DND-41 (cell line): ENCODE data around the gene KRTAP10-3.

ENCODE experiments used
- ATAC-seq: fragments of 200-7000 bp; cut with Tn5 transposase; 3 replicates; pipeline ENCODE4 v1.9.1; 2021; ENCODE audit warnings: low read depth; ENCODE audit not compliant: insufficient read depth
- DNase-seq: peaks from one replicate; pipeline ENCODE4 v3.0.0-alpha.2; 2020
- H2AFZ ChIP-seq: 2 replicates; pipeline ENCODE4 v1.6.0; 2012; ENCODE audit warnings: low read depth, low read length
- H3K27ac ChIP-seq: 2 replicates; pipeline ENCODE4 v1.5.1; 2012; ENCODE audit warnings: low read length, inconsistent platforms
- H3K27me3 ChIP-seq: fragments of 200-600 bp; sonication (generic); 2 replicates; pipeline ENCODE4 v1.6.0; 2012; ENCODE audit warnings: low read length, mild to moderate bottlenecking, inconsistent platforms; ENCODE audit not compliant: insufficient read depth, poor library complexity
- H3K36me3 ChIP-seq: 2 replicates; pipeline ENCODE4 v1.5.1; 2012; ENCODE audit warnings: low read length, inconsistent platforms; ENCODE audit not compliant: insufficient read depth
- H3K4me1 ChIP-seq: 2 replicates; pipeline ENCODE4 v1.5.1; 2012; ENCODE audit warnings: mild to moderate bottlenecking, low read length; ENCODE audit not compliant: insufficient read depth
- H3K4me2 ChIP-seq: 2 replicates; pipeline ENCODE4 v1.6.0; 2012; ENCODE audit warnings: mild to moderate bottlenecking, moderate library complexity, low read length, inconsistent platforms; ENCODE audit not compliant: insufficient read depth
- H3K4me3 ChIP-seq, 2 experiments: fragments of 200-600 bp in 1 of 2; shearing (Covaris generic) in 1 of 2; 2 replicates each; pipeline ENCODE4 v1.5.1; 2012 to 2016; ENCODE audit warnings: inconsistent platforms in 2 of 2, low read length in 2 of 2, mild to moderate bottlenecking in 2 of 2, low read depth in 1 of 2, moderate library complexity in 1 of 2
- H3K79me2 ChIP-seq: 2 replicates; pipeline ENCODE4 v1.6.0; 2012; ENCODE audit warnings: low read length, inconsistent platforms; ENCODE audit not compliant: insufficient read depth
- H3K9ac ChIP-seq: 2 replicates; pipeline ENCODE4 v1.6.0; 2012; ENCODE audit warnings: low read depth, mild to moderate bottlenecking, inconsistent platforms, low read length, moderate library complexity
- H3K9me3 ChIP-seq: 2 replicates; pipeline ENCODE4 v1.5.1; 2012; ENCODE audit warnings: low read length, moderate library complexity, mild to moderate bottlenecking, inconsistent platforms; ENCODE audit not compliant: insufficient read depth, severe bottlenecking
- H4K20me1 ChIP-seq: 2 replicates; pipeline ENCODE4 v1.6.0; 2012; ENCODE audit warnings: low read length; ENCODE audit not compliant: insufficient read depth
- CTCF ChIP-seq: IDR thresholded peaks from 2 replicates; pipeline ENCODE4 v1.5.1; 2012; ENCODE audit warnings: borderline replicate concordance, low read length, moderate library complexity, mild to moderate bottlenecking; ENCODE audit not compliant: poor library complexity, severe bottlenecking; ENCODE audit errors: extremely low read depth
- EZH2 ChIP-seq: IDR thresholded peaks from 3 replicates; pipeline ENCODE4 v1.6.1; 2012; ENCODE audit warnings: borderline replicate concordance, low read depth, mild to moderate bottlenecking, moderate library complexity, low read length, inconsistent platforms; ENCODE audit not compliant: severe bottlenecking

The KRTAP10-3 gene

GRCh38 chr21:44555200-44555875 is 3.3 kb downstream of the KRTAP10-3 start:
- H3K9ac ChIP-seq: no peak overlapping the region
- TF ChIP-seq CTCF (no peak), EZH2 (no peak)
- ATAC-seq (no peak), DNase-seq (no peak)
- H3K4me1 ChIP-seq: no peaks in the 10 kb centered on the region
- H3K27me3 ChIP-seq: no peaks in the 10 kb centered on the region
- H4K20me1 ChIP-seq: no peaks in the 10 kb centered on the region
- no peak overlapping the region for H2AFZ ChIP-seq
- H3K4me2 ChIP-seq: no peak overlapping the region
- no peaks in the 10 kb centered on the region for H3K9me3 ChIP-seq
- no peaks in the 10 kb centered on the region for H3K79me2 ChIP-seq
- H3K36me3 ChIP-seq: no peaks in the 10 kb centered on the region
- no peak overlapping the region for H3K4me3 ChIP-seq
- H3K27ac ChIP-seq: no peak overlapping the region

GRCh38 chr21:44552681-44553080 is 5.9 kb downstream of the KRTAP10-3 start:
- TF ChIP-seq EZH2: no peak
- no peak for TF ChIP-seq CTCF
- ATAC-seq: no peak
- 0 out of 2 replicates have a peak, but pooled peaks cover 3% of the 10 kb centered on the region for H4K20me1 ChIP-seq
- H3K4me2 ChIP-seq: no peak overlapping the region
- H3K4me1 ChIP-seq: no peaks in the 10 kb centered on the region
- DNase-seq: no peak
- no peak overlapping the region for H2AFZ ChIP-seq
- no peaks in the 10 kb centered on the region for H3K27me3 ChIP-seq
- no peak overlapping the region for H3K4me3 ChIP-seq
- H3K79me2 ChIP-seq: no peaks in the 10 kb centered on the region
- H3K9me3 ChIP-seq: no peaks in the 10 kb centered on the region
- no peak overlapping the region for H3K27ac ChIP-seq
- no peak overlapping the region for H3K9ac ChIP-seq
- no peaks in the 10 kb centered on the region for H3K36me3 ChIP-seq

GRCh38 chr21:44552136-44552535 is 6.5 kb downstream of the KRTAP10-3 start:
- DNase-seq (no peak), ATAC-seq (no peak)
- Histone ChIP-seq H3K36me3 (no peaks in the 10 kb centered on the region), H4K20me1 (0 out of 2 replicates have a peak, but pooled peaks cover 3% of the 10 kb centered on the region), H3K9ac (no peak overlapping the region), H3K27ac (no peak overlapping the region), H2AFZ (no peak overlapping the region), H3K4me2 (no peak overlapping the region), H3K9me3 (no peaks in the 10 kb centered on the region), H3K79me2 (no peaks in the 10 kb centered on the region), H3K27me3 (peaks cover 3% of the 10 kb centered on the region), H3K4me1 (no peaks in the 10 kb centered on the region), H3K4me3 (no peak overlapping the region)
- TF ChIP-seq CTCF (no peak), EZH2 (no peak)
